Endodermal cell (in vitro differentiated cells): ENCODE results near the gene H3-3A. TPM values are rescaled to one million over a fixed set of nuclear protein-coding genes. Genes with fewer than 3 reads are reported as not detected.

Source experiments
- DNase-seq: peaks from one replicate; pipeline ENCODE4 v3.0.0-alpha.2; 2017
- H3K27ac ChIP-seq: 2 replicates; pipeline ENCODE4 v1.5.1; 2013; ENCODE audit warnings: mild to moderate bottlenecking, low read depth, low read length, moderate library complexity
- H3K27me3 ChIP-seq: 2 replicates; pipeline ENCODE4 v1.6.1; 2013; ENCODE audit warnings: mild to moderate bottlenecking, low read length, moderate library complexity; ENCODE audit not compliant: insufficient read depth, control insufficient read depth, poor library complexity, severe bottlenecking
- H3K36me3 ChIP-seq: 2 replicates; pipeline ENCODE4 v1.7.0; 2013; ENCODE audit warnings: mild to moderate bottlenecking, low read length, moderate library complexity; ENCODE audit not compliant: control insufficient read depth, insufficient read depth
- H3K4me1 ChIP-seq: one replicate; pipeline ENCODE4 v1.7.0; 2013; ENCODE audit warnings: low read length; ENCODE audit not compliant: control insufficient read depth, insufficient read depth
- H3K4me3 ChIP-seq: 2 replicates; pipeline ENCODE4 v1.5.1; 2013; ENCODE audit warnings: mild to moderate bottlenecking, low read length, moderate library complexity
- H3K9ac ChIP-seq: 2 replicates; pipeline ENCODE4 v1.6.1; 2013; ENCODE audit warnings: mild to moderate bottlenecking, low read length, moderate library complexity; ENCODE audit not compliant: poor library complexity, severe bottlenecking; ENCODE audit errors: extremely low read depth
- H3K9me3 ChIP-seq: 2 replicates; pipeline ENCODE4 v1.6.1; 2013; ENCODE audit warnings: mild to moderate bottlenecking, low read length, moderate library complexity; ENCODE audit not compliant: control insufficient read depth
- H3K27ac Mint-ChIP-seq: 2 replicates; pipeline ENCODE4 v1.8.0; 2020; ENCODE audit warnings: mixed read lengths
- H3K27me3 Mint-ChIP-seq: 2 replicates; pipeline ENCODE4 v1.8.0; 2021; ENCODE audit warnings: mild to moderate bottlenecking, mixed read lengths; ENCODE audit not compliant: insufficient read depth
- H3K36me3 Mint-ChIP-seq: 2 replicates; pipeline ENCODE4 v1.8.0; 2020; ENCODE audit warnings: low read depth, mixed read lengths
- H3K4me1 Mint-ChIP-seq: 2 replicates; pipeline ENCODE4 v1.8.0; 2020; ENCODE audit warnings: mixed read lengths
- H3K4me3 Mint-ChIP-seq: 2 replicates; pipeline ENCODE4 v1.8.0; 2020; ENCODE audit warnings: mild to moderate bottlenecking, moderate library complexity, mixed read lengths
- H3K9me3 Mint-ChIP-seq: 2 replicates; pipeline ENCODE4 v1.8.0; 2020; ENCODE audit warnings: mild to moderate bottlenecking, mixed read lengths
- CTCF ChIP-seq: fragments of 200-600 bp; sonication (generic); conservative IDR thresholded peaks from 2 replicates; pipeline ENCODE4 v1.5.0; 2021; ENCODE audit warnings: antibody characterized with exemption, mild to moderate bottlenecking
- WGBS, 2 experiments: methylation state at CpG; one replicate each; pipeline versions ENCODE4 v1.1.5 to v1.1.7; 2013; ENCODE audit warnings: missing lambda C conversion rate in 2 of 2, mixed read lengths in 1 of 2; ENCODE audit not compliant: insufficient coverage in 1 of 2, insufficient read length in 1 of 2; 5-methylcytosine and 5-hydroxymethylcytosine counted together
- total RNA-seq, 2 donors: library from RNA; stranded (reverse); fragmentation: NEBNext Ultra II Directional in 1 of 2; extraction: Animal tissue kit (Norgen Biotek cat#: 25700) in 1 of 2; gene quantifications; 2 replicates in 1 of 2; 3 replicates in 1 of 2; pipeline ENCODE4 v1.2.1, GENCODE V29; 2021

Gene H3-3A
- total RNA-seq, 2 donors from 2014 or later = 733 to 829 TPM

DNA sequence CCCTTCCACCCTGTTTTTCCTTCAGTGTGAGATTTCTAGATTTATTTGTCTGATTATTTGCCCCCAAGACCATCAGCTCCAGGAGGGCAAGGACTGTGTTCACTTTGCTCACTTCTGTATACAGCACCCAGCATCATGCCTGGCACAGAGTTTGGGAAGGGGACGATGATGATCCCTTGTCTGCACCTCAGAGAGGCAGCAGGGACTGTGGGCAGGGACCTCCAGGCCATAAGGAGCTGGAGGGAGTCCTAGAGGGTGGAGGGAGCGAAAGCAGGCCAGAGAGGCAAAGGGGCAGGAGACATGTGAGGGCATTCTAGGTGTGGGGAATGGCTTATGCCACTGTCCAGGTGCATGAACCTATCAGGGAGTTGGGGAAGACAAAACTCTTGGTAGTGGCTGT lies 32.8 kb downstream of the H3-3A start:
- H3K9me3 ChIP-seq = no peaks in the 10 kb centered on the region
- Mint-ChIP-seq H3K27ac (no peak overlapping the region), H3K36me3 (no peaks in the 10 kb centered on the region), H3K27me3 (peaks cover 33% of the 10 kb centered on the region), H3K4me1 (peaks cover 18% of the 10 kb centered on the region), H3K4me3 (no peak overlapping the region), H3K9me3 (peaks cover 2% of the 10 kb centered on the region)
- DNase-seq = no peak
- no peak overlapping the region for H3K27ac ChIP-seq
- 88 to 100% methylated on average over 2 of the region's 2 CpGs for WGBS, 2 experiments
- H3K9ac ChIP-seq = no peak overlapping the region
- no peak for TF ChIP-seq CTCF
- H3K4me1 ChIP-seq = no peaks in the 10 kb centered on the region
- no peaks in the 10 kb centered on the region for H3K27me3 ChIP-seq
- H3K36me3 ChIP-seq = no peaks in the 10 kb centered on the region
- no peak overlapping the region for H3K4me3 ChIP-seq

DNA sequence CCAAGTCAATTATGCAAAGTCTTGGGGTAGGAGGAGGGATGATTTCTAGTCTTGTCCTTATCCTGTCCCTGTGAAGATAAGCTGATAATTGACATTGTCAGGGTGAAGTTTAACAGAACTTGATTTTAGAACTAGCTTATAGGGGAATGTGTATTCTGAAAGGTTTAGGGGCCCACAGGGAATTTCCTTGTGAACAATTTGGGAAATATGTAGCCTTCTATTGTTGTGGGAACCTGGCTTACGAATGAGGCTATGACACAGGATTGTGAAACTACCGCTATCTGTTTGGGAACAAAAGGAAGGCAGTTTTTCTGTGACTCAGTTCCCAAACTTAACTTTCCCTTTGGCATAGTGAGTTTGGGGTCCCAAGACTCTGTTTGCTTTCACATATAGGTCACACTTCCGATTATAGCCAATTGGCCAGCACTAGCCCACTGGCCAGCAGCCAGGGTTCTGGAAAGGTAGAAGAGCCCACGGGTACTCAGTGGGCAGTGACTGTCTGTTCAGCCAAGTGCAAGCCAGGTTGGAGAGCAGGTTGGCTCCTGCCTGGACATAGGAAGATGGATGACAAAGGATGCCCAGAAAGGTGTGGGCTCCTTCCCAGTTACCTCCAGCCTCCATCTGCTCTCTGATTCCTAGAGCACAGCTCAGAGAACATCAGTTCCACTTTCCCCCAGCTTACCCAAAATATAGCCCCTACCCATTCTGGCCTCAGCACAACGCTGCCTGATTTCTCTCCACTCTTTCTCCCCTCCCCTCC lies 35.5 kb downstream of the H3-3A start:
- TF ChIP-seq CTCF = no peak
- no peaks in the 10 kb centered on the region for H3K36me3 Mint-ChIP-seq
- H3K4me3 ChIP-seq = no peak overlapping the region
- no peak overlapping the region for H3K27ac ChIP-seq
- DNase-seq = no peak
- no peaks in the 10 kb centered on the region for H3K4me1 ChIP-seq
- H3K9me3 Mint-ChIP-seq = no peaks in the 10 kb centered on the region
- H3K27me3 ChIP-seq = no peaks in the 10 kb centered on the region
- H3K27ac Mint-ChIP-seq = no peak overlapping the region
- no peaks in the 10 kb centered on the region for H3K36me3 ChIP-seq
- H3K9ac ChIP-seq = no peak overlapping the region
- H3K4me1 Mint-ChIP-seq = peaks cover 25% of the 10 kb centered on the region
- H3K9me3 ChIP-seq = no peaks in the 10 kb centered on the region
- H3K27me3 Mint-ChIP-seq = peaks cover 39% of the 10 kb centered on the region
- WGBS, 2 experiments = 56 to 68% methylated on average over 3 to 5 of the region's 5 CpGs
- H3K4me3 Mint-ChIP-seq = no peak overlapping the region

DNA sequence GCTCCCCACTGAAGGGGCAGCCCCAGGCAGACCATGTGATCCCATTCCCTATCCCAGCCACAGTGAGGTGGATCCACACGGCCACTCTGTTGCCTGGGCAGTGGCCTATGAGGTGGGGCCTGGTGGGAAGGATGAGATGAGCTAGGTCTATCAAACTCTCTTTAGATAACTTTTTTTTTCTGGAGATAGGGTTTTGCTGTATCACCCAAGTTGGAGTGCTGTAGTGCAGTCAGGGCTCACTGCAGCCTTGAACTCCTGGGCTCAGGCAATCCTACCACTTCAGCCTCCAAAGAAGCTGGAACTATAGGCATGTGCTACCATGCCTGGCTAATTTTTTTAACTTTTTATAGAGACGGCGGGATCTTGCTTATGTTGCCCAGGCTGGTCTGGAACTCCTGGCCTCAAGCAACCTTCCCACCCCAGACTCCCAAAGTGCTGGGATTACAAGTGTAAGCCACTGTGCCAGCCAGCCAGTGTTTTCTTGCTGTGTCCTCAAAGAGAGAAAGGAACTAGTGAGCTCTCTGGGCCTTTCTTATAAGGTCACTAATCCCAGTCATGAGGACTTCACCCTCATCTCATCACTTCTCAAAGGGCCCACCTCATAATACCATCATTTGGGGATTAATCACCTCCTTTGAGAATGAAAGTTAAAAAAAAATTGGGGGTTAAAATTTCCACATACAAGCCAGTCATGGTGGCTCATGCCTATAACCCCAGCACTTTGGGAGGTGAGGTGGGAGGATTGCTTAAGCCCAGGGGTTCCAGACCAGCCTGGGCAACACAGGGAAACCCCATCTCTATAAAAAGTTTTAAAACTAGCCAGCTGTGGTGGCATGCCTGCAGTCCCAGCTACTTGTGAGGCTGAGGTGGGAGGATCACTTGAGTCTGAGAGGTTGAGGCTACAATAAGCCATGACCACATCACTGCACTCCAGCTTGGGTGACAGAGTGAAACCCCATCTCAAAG lies 36.6 kb downstream of the H3-3A start:
- Mint-ChIP-seq H3K4me3 (no peak overlapping the region), H3K36me3 (no peaks in the 10 kb centered on the region), H3K4me1 (peaks cover 25% of the 10 kb centered on the region), H3K27ac (no peak overlapping the region), H3K9me3 (no peaks in the 10 kb centered on the region), H3K27me3 (peaks cover 40% of the 10 kb centered on the region)
- H3K4me3 ChIP-seq = no peak overlapping the region
- H3K36me3 ChIP-seq = no peaks in the 10 kb centered on the region
- H3K27me3 ChIP-seq = no peaks in the 10 kb centered on the region
- H3K4me1 ChIP-seq = no peaks in the 10 kb centered on the region
- 87 to 93% methylated on average over 3 of the region's 3 CpGs for whole genome bisulfite sequencing, 2 experiments
- H3K27ac ChIP-seq = no peak overlapping the region
- no peaks in the 10 kb centered on the region for H3K9me3 ChIP-seq
- no peak for TF ChIP-seq CTCF
- DNase-seq = no peak
- no peak overlapping the region for H3K9ac ChIP-seq
